ENCODE measurements around the gene LRP1B.

The LRP1B gene

GRCh38 chr2:141035846-141036420 lies 1094.9 kb downstream of the LRP1B start:
- TF ChIP-seq ZFX (IDR thresholded peaks at IDR 0.05; ENCODE audit: borderline replicate concordance): no peak
- TF ChIP-seq, protein P1, sequence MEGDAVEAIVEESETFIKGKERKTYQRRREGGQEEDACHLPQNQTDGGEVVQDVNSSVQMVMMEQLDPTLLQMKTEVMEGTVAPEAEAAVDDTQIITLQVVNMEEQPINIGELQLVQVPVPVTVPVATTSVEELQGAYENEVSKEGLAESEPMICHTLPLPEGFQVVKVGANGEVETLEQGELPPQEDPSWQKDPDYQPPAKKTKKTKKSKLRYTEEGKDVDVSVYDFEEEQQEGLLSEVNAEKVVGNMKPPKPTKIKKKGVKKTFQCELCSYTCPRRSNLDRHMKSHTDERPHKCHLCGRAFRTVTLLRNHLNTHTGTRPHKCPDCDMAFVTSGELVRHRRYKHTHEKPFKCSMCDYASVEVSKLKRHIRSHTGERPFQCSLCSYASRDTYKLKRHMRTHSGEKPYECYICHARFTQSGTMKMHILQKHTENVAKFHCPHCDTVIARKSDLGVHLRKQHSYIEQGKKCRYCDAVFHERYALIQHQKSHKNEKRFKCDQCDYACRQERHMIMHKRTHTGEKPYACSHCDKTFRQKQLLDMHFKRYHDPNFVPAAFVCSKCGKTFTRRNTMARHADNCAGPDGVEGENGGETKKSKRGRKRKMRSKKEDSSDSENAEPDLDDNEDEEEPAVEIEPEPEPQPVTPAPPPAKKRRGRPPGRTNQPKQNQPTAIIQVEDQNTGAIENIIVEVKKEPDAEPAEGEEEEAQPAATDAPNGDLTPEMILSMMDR (IDR thresholded peaks at IDR 0.05): no peak
- H3K27ac ChIP-seq: no peak overlapping the region

DNA sequence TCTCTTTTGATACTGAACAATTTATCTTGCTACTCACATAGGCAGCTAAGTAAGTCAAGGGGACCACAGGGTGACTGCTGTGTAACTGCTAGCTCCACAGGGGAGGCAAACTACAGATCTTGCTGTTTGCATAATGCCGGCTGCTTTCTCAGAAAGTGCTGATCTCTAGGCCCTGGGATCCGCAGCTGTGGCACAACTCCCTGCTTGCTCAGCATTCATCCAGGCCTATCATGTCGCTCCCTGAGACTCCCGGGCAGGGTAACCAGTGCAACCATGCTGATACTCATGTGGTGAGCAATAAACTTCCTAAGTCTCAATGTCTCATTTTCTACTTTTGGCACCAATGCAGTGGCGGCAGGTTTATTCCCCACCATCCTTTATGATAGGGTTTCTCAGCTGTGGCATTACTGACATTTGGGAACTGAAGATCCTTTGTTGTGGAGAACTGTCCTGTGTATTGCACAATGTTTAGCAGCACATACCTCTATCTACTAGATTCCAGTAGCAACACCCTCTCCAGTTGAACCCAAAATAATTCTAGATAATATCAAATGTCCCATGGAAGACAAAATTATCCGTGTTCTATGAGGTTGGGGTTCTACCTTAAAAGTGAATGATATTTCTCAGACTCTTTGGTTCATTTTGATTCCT lies 1101.3 kb downstream of the LRP1B start:
- TF ChIP-seq ZFX (IDR thresholded peaks at IDR 0.05; ENCODE audit: borderline replicate concordance): no peak
- TF ChIP-seq, protein P1 (IDR thresholded peaks at IDR 0.05): no peak
- no peak overlapping the region for H3K27ac ChIP-seq

DNA sequence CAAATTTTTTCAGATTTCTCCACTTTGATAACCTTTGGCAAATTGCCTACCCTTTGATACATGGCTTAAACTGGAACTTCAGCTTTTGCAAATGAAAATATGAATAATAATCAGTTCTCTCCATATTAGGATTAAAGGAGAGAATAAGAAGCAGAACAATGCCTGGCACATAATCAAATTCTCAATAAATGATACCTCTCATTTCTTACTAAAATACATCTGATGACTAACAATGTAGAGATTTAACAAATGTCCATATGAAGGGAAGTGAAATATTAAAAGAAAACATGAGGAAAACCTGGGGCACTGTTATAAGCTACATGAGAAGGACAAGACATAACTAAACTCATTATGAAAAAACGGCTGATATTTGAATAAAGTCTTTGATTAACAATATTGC lies 1103.6 kb downstream of the LRP1B start:
- TF ChIP-seq ZFX (IDR thresholded peaks at IDR 0.05; ENCODE audit: borderline replicate concordance): no peak
- TF ChIP-seq, protein P1 (IDR thresholded peaks at IDR 0.05): no peak
- H3K27ac ChIP-seq: no peak overlapping the region

DNA sequence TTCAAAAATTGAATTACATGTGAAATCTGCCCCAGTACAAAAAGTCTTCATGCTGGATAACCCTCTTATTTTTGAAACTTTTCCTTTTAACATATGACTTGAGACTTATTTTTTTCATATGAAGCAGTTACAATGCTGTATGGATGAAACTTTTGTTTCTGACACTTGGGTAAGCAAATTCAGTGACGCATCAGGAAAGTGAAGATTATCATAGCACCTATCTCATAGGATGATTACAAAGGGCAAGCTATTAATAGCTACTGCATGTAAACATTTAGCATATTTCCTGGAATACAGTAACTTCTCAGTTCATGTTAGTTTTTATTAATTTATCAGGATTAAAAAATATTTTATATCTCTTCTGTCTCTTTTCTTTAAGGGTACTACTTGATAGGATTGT lies 1109.2 kb downstream of the LRP1B start:
- H3K27ac ChIP-seq: no peak overlapping the region
- TF ChIP-seq, protein P1 (IDR thresholded peaks at IDR 0.05): no peak
- no peak for TF ChIP-seq ZFX (IDR thresholded peaks at IDR 0.05; ENCODE audit: borderline replicate concordance)

DNA sequence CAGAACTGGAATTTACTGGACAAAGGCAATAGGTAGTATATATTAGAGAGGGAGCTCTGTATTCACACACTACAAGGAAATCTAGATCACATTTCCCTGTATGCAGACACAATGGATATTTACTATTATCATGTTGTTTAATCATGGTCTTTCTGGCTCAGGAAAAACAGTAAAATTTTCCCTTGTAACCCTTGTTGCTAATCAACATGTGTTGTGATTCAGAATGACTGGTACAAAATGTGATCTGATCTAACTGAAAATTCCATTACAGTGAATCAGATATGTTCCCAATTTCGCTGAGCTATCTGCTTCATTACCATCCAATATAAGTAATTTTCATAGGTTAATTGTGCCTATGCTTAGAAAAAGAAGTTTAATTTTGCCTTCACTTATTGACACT lies 1109.7 kb downstream of the LRP1B start:
- TF ChIP-seq, protein P1 (IDR thresholded peaks at IDR 0.05): no peak
- TF ChIP-seq ZFX (IDR thresholded peaks at IDR 0.05; ENCODE audit: borderline replicate concordance): no peak
- no peak overlapping the region for H3K27ac ChIP-seq

DNA sequence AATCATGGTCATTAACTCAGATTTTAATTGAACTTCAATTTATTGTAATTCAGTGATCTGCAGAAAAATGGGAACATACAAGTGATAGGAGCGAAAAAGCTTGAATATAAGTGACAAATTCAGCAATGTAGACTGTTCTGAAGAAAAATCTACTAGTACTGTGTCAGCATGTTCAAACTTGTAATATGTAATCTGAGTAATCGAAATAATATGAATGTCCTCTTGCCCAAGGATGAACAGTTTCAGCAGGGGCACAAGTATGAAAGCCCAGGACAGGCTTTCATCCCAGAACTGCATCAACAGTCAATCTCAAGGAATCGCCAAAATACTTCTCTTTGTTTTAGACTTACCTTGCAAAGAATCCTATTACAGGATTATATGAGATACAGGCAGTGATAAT lies 1110.5 kb downstream of the LRP1B start:
- TF ChIP-seq, protein P1 (IDR thresholded peaks at IDR 0.05): no peak
- no peak for TF ChIP-seq ZFX (IDR thresholded peaks at IDR 0.05; ENCODE audit: borderline replicate concordance)
- H3K27ac ChIP-seq: no peak overlapping the region

DNA sequence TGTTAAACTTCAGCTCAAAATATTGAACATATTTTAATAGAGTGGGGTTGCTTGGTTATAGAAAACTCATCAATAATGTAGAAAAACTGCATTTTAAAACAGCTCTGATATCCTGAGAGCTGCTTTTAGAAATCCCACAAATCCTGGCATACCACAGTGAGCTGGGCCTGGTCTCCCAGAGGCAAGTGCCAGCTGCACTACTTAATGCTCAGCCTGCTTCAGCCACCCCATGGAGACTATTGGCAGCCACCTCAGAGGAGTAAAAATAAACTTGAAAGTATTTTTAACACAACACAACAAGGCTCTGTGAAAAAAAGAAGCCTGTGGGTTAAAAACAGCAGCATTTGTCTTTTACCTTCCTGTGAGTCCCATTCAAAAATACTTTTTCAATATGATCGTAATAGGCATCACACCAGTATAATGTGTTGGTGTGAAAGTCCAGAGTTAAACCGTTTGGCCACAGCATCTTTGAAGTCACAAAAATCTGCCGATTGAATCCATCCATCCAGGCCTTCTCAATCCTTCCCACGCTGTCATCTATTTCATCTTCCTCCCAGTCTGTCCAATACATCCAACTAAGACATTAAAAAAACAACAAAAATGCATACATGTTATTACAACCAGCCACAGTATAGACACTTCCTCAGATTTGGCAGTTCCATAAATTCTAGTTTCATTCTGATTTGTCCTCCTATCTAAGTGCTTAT lies 1115.3 kb downstream of the LRP1B start:
- TF ChIP-seq, protein P1 (IDR thresholded peaks at IDR 0.05): no peak
- no peak for TF ChIP-seq ZFX (IDR thresholded peaks at IDR 0.05; ENCODE audit: borderline replicate concordance)
- H3K27ac ChIP-seq: no peak overlapping the region
